ENCODE measurements around the gene SBF1. TPM values are rescaled to one million over a fixed set of nuclear protein-coding genes. Genes with fewer than 3 reads are reported as not detected.

The SBF1 gene
- total RNA-seq, 4 donors from 2014 or later, result 59.9 to 241 (median 108) TPM

- in situ Hi-C loops (cut with MboI; ENCODE audit: low pct_ligation_motif_present in 1 of 4, low pct_unique_long_range_greater_than_20kb in 1 of 4, low sequenced_read_pairs in 3 of 4) (no loop called here), intact Hi-C loops (cut with DNase I; ENCODE audit: low total_unique reads) (no loop called here)
- Histone ChIP-seq H3K27ac (no peak overlapping the region), H3K9me3 (no peaks in the 10 kb centered on the region), H3K36me3 (peaks cover 0 to 21% (median 5%) of the 10 kb centered on the region in 4 donors), H3K4me3 (no peak overlapping the region), H3K27me3 (no peaks in the 10 kb centered on the region), H3K4me1 (no peaks in the 10 kb centered on the region)
- DNase-seq, result no peak
- WGBS, 2 donors (ENCODE audit: low coverage in 1 of 2), result 94 to 100% methylated on average over 3 to 8 of the region's 8 CpGs
- TF ChIP-seq EP300 (IDR thresholded peaks at IDR 0.05; ENCODE audit: low read depth) (no peak), POLR2A (IDR thresholded peaks at IDR 0.05) (no peak), CTCF (IDR thresholded peaks at IDR 0.05) (no peak), POLR2AphosphoS5 (IDR thresholded peaks at IDR 0.05) (no peak)
These were observed 41.2 kb upstream of the SBF1 start for GRCh38 chr22:50516068-50516467.

- no peak overlapping the region for H3K27ac ChIP-seq
- no peaks in the 10 kb centered on the region for H3K9me3 ChIP-seq
- TF ChIP-seq POLR2A (IDR thresholded peaks at IDR 0.05) (no peak), EP300 (IDR thresholded peaks at IDR 0.05; ENCODE audit: low read depth) (no peak), CTCF (IDR thresholded peaks at IDR 0.05) (no peak), POLR2AphosphoS5 (IDR thresholded peaks at IDR 0.05) (no peak)
- H3K4me3 ChIP-seq, result no peak overlapping the region
- no peak for DNase-seq
- H3K4me1 ChIP-seq, result peaks cover 0 to 14% (median 10%) of the 10 kb centered on the region in 4 donors
- intact Hi-C loops (cut with DNase I; ENCODE audit: low total_unique reads), result no loop called here
- no peaks in the 10 kb centered on the region for H3K27me3 ChIP-seq
- WGBS, 2 donors (ENCODE audit: low coverage in 1 of 2), result 83 to 97% methylated on average over 1 to 15 of the region's 15 CpGs
- peaks cover 0 to 6% (median 3%) of the 10 kb centered on the region in 4 donors for H3K36me3 ChIP-seq
- in situ Hi-C loops (cut with MboI; ENCODE audit: low pct_ligation_motif_present in 1 of 4, low pct_unique_long_range_greater_than_20kb in 1 of 4, low sequenced_read_pairs in 3 of 4), result no loop called here
These were observed 38.3 kb upstream of the SBF1 start for GRCh38 chr22:50513175-50513574.

- Histone ChIP-seq H3K4me3 (peak overlapping the region in 3 of 4 donors; percentile 64 to 84 (median 64)), H3K27me3 (no peaks in the 10 kb centered on the region), H3K9me3 (no peaks in the 10 kb centered on the region), H3K4me1 (peaks cover 8 to 30% (median 21%) of the 10 kb centered on the region in 4 donors), H3K27ac (peak overlapping the region; percentile 89 to 93 (median 92)), H3K36me3 (peaks cover 0 to 4% (median 0%) of the 10 kb centered on the region in 4 donors)
- no peak for DNase-seq
- intact Hi-C loops (cut with DNase I; ENCODE audit: low total_unique reads) (no loop called here), in situ Hi-C loops (cut with MboI; ENCODE audit: low pct_ligation_motif_present in 1 of 4, low pct_unique_long_range_greater_than_20kb in 1 of 4, low sequenced_read_pairs in 3 of 4) (no loop called here)
- TF ChIP-seq POLR2A (IDR thresholded peaks at IDR 0.05), result no peak
- no peak for TF ChIP-seq EP300 (IDR thresholded peaks at IDR 0.05; ENCODE audit: low read depth)
- no peak for TF ChIP-seq CTCF (IDR thresholded peaks at IDR 0.05)
- TF ChIP-seq POLR2AphosphoS5 (IDR thresholded peaks at IDR 0.05), result no peak
- WGBS, 2 donors (ENCODE audit: low coverage in 1 of 2), result 9 to 11% methylated on average over 3 of the region's 3 CpGs
These were observed 34.1 kb upstream of the SBF1 start for GRCh38 chr22:50508897-50509296.

- intact Hi-C loops (cut with DNase I; ENCODE audit: low total_unique reads), result no loop called here
- no peak for TF ChIP-seq EP300 (IDR thresholded peaks at IDR 0.05; ENCODE audit: low read depth)
- TF ChIP-seq POLR2A (IDR thresholded peaks at IDR 0.05), result peak; percentile 82
- peak; percentile 92 to 94 (median 94) for TF ChIP-seq POLR2AphosphoS5 (IDR thresholded peaks at IDR 0.05)
- Histone ChIP-seq H3K27me3 (no peaks in the 10 kb centered on the region), H3K36me3 (peaks cover 0 to 4% (median 0%) of the 10 kb centered on the region in 4 donors), H3K4me3 (peak within 1 kb of the TSS; percentile 81 to 98 (median 93)), H3K9me3 (no peaks in the 10 kb centered on the region), H3K27ac (peak within 1 kb of the TSS; percentile 90 to 96 (median 92)), H3K4me1 (peaks cover 8 to 30% (median 21%) of the 10 kb centered on the region in 4 donors)
- DNase-seq, result peak; percentile 97
- in situ Hi-C loops (cut with MboI; ENCODE audit: low pct_ligation_motif_present in 1 of 4, low pct_unique_long_range_greater_than_20kb in 1 of 4, low sequenced_read_pairs in 3 of 4), result no loop called here
- 1 to 2% methylated on average over 6 to 25 of the region's 76 CpGs for WGBS, 2 donors (ENCODE audit: low coverage in 1 of 2)
These were observed 33.4 kb upstream of the SBF1 start, which contains the start of gene NCAPH2 for GRCh38 chr22:50507991-50508884. NCAPH2 (plus strand) TSS chr22:50508224; CDS start chr22:50508338, 114 bp downstream.

Measured in transverse colon (tissue), 4 donors.